GM19351 (cell line): ENCODE measurements around the gene ZNF367.
A peak's percentile ranks its signal among the peaks of the same experiment; 100 is the strongest.

Source experiments
- ATAC-seq: cut with Tn5 transposase; IDR thresholded peaks from one replicate; pipeline ENCODE4 v1.9.1; 2021; ENCODE audit warnings: mild to moderate bottlenecking, moderate library complexity; ENCODE audit not compliant: unreplicated experiment

The ZNF367 gene

DNA sequence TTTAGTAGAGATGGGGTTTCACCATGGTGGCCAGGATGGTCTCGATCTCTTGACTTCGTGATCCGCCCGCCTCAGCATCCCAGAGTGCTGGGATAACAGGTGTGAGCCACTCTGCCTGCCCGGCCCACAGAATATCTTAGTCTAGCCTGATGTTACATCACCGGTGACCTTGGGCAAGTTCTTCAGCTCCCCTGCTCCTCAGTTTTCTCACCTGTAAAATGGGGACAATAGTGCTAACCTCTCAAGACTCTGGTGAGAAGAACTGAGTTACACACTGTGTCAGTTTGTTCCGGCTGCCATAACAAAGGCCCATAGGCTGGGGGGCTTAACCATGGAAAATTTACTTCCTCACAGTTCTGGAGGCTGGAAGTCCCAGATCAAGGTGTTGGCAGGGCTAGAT, 19.3 kb upstream of the ZNF367 start:
- no peak for ATAC-seq

- ATAC-seq = no peak
These were observed 18.4 kb upstream of the ZNF367 start for GRCh38 chr9:96436456-96437126.

GRCh38 chr9:96436063-96436455, 17.9 kb upstream of the ZNF367 start:
- no peak for ATAC-seq

DNA sequence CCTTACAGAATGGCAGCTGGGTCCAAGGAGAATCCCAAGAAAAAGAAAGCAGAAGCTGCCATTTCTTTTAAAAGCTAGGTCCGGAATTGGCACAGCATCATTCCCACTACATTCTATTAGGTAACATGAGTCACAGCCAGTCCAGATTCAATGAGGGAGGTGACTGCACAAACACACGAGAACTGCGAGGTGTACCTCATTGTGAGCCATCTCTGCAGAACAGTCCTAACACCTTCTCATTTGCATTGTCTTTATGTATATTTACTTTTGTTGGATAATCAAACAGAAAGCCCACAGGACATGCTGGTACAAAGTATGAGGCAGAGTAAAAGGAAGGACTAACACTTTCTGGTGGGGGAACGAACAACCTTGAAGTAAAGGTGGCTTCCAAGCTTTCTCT, 17.2 kb upstream of the ZNF367 start:
- ATAC-seq = no peak

GRCh38 chr9:96430377-96430776, 12.2 kb upstream of the ZNF367 start:
- ATAC-seq = no peak

GRCh38 chr9:96429732-96430131, 11.6 kb upstream of the ZNF367 start:
- no peak for ATAC-seq

GRCh38 chr9:96425500-96426169, 7.5 kb upstream of the ZNF367 start:
- ATAC-seq = no peak

DNA sequence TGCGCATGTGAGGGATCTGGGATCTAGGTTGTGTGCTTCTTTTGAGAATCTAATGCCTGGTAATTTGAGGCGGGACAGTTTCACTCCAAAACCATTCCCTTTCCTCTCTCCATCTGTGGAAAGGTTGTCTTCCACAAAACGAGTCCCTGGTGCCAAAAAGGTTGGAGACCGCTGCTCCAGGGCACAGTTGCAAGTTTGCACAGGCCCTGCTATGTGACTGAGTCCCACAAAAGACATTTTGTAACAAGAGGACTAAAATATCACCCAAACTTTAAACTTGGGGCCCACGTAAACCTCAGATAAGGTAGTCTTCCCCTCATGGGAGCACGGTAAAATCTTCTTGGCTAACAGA, 5.8 kb upstream of the ZNF367 start:
- no peak for ATAC-seq

- no peak for ATAC-seq
These were observed 5.3 kb upstream of the ZNF367 start for GRCh38 chr9:96423322-96423984.

GRCh38 chr9:96420468-96421219, 2.5 kb upstream of the ZNF367 start:
- no peak for ATAC-seq

DNA sequence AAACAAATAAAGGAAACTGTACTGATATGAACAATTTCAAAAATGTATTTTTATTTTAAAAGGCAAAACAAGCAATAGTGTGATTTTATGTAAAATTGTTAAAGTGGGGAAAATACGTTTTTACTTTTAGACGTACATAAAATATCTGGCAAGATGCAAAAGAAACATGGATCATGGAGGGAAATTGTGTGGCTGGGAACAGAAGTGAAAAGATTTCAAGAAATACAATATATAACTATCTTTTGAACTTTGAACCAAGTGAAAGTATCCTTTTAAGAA, 1.5 kb upstream of the ZNF367 start:
- ATAC-seq = no peak

DNA sequence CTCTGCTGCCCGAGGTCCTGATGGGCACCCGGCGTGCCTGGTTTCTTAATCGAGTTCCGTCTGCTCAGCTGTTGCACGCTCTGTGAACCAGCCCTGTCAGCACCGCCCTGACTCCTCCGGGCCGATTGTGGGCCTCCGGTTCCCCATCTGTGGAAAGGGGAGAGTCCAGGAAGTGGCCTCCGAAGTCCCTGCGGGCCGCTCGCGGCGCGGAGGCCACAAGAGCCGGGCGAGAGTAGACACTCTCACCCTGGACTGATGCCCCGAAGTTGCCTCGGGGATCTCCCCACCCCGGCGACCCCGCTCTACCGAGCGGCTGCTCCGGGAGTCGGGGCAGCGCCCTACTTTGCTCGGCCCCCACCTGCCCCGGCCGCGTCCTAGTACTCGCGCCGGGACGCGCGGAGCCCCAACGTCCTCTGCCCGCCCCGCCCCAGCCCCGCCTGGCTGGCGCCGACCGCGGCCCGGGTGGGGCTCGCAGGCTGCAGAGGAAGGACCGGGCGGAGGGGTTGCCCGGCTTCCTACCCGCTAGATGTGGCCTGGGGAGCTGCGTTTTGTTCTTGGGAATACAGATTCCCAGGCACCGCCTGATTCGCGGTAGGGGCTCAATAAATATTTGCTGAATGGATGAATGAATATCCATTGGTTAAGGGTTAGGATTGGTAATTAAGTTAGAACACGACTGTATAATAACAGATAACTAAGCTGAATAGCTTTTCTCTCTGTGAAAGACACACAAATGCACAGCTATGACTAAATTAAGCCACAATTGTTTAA, 935 bp upstream of the ZNF367 start:
- ATAC-seq = peak; percentile 35

- no peak for ATAC-seq
These were observed 498 bp downstream of the ZNF367 start for GRCh38 chr9:96417661-96418082.

- ATAC-seq = no peak
These were observed 1.1 kb downstream of the ZNF367 start for GRCh38 chr9:96417051-96417586.

GRCh38 chr9:96413302-96414221, 4.6 kb downstream of the ZNF367 start:
- ATAC-seq = peak; percentile 27

GRCh38 chr9:96412174-96412913, 5.8 kb downstream of the ZNF367 start:
- no peak for ATAC-seq

DNA sequence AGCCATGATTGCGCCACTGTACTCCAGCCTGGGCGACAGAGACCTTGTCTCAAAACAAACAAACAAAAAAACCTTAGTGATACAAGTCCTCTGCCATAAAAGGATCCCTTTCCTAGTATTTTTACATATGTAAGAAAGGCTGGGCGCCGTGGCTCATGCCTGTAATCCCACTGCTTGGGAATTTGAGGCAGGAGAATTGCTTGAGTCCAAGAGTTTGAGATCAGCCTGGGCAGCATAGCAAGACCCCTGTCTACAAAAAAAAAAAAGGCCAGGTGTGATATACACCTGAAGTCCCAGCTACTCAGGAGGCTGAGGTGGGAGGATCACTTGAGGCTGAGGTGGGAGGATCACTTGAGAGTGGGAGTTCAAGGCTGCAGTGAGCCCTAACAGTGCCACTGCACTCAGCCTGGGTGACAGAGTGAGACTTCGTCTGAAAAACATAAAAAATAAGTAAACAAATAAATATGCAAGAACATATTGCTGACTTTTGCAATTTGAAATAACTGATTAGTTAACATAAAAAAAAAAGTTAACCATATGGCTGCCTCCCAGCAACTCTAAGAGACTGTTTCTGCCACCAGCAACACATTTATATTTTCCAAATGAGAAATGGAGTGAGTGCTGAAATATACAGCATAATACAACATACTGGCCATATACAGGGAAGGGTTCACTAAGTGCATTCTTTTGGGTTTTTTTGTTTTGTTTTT, 6.9 kb downstream of the ZNF367 start:
- no peak for ATAC-seq
